DMS114 treated with DMSO at 0.1 percent for 48 hours (cell line): Measurements from ENCODE around the gene NDUFS1.
"Not testable (repeated sequence)": the region's sequence is repeated elsewhere in the genome, so short reads cannot be mapped to it uniquely, and the experiment has no call there.

Experiments used
- DNase-seq: peaks from one replicate; lab custom pipeline; 2025; ENCODE audit not compliant: unreplicated experiment; lab: John Stamatoyannopoulos, UW

NDUFS1 gene

DNA sequence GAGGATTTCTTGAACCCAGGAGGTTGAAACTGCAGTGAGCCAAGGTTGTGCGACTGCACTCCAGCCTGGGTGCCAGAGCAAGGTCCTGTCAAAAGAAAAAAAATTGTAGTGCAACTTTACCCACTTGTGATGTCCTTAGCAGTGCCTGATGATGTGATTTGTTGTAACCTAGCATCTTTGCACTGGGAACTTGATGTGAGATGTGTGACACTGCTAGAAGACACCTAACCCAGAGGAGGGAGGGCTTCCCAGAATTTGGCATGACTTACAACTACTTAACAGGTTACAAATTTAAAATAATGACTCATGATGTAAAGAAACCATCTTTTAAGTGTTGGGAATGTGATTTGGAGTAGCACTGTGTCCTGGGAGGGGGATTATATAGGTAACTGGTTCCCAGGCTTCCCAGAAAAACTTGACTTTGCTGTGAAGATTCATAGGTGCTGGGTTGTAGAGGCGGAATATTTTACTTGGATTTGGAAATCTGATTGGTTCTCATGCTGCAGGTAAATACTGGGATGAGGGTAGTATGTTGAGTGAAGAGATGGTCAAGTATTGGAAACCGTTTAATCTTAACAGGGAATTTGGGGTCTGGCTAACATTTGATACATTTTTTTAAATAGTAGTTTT lies 4.1 kb upstream of the NDUFS1 start:
- DNase-seq, result no peak

DNA sequence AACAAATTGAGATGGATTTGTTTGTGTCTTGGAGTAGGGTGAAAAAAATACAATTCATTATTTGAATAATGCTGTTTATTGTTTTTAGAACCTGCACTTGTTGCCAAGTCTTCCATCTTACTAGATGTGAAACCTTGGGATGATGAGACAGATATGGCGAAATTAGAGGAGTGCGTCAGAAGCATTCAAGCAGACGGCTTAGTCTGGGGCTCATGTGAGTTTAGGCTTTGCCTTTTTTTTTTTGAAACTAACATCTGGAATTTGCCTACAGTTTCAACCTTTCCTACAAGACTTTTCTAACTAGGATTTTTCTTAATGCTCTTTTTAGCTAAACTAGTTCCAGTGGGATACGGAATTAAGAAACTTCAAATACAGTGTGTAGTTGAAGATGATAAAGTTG lies 3.2 kb upstream of the NDUFS1 start:
- not testable (repeated sequence) for DNase-seq

DNA sequence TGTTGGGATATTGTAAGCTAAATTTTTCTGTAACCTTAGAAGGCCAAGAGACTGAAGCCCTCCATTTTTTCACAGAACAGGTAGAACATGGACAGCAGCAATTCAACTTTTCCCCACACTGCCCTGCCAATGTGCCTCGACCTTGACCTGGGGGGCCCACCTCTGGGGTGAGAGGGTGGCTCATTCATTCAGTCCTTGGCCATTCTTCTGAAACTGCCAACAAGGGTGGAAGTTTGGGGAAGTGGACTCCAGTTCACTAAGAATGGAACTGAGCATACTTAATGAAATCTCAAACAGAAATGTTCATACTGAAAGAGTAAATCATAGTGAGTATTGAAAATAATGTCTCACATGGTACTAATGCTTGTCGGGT lies 1.5 kb upstream of the NDUFS1 start:
- DNase-seq, result no peak

DNA sequence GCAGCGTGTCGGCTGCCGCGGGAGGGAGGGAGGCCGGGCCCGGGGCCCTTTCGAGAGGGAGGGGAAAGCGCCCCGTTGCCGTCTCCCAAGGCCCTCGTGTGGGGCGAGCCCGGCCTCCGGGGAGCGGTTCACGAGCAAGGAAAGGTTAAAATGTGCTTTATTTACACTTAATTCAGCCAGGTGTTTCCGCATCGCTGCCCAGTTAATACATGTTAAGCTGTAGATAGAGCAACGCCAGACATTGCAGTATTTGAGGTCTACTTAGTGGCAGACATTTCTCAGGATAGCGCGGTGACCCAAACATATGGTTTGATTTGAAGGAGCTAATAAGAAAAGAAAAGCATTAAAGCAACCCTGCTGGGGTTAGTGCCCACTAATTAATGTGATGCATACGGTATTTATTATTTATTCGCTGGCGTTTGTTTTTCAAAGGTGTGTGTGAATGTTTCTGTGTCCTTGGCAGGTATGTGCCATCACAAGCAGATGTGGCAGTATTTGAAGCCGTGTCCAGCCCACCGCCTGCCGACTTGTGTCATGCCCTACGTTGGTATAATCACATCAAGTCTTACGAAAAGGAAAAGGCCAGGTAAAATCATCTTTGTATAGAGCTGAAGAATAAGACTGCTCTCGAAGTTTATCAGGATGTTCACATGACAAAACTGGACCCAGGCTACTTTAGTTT lies 1.0 kb upstream of the NDUFS1 start:
- no peak for DNase-seq

DNA sequence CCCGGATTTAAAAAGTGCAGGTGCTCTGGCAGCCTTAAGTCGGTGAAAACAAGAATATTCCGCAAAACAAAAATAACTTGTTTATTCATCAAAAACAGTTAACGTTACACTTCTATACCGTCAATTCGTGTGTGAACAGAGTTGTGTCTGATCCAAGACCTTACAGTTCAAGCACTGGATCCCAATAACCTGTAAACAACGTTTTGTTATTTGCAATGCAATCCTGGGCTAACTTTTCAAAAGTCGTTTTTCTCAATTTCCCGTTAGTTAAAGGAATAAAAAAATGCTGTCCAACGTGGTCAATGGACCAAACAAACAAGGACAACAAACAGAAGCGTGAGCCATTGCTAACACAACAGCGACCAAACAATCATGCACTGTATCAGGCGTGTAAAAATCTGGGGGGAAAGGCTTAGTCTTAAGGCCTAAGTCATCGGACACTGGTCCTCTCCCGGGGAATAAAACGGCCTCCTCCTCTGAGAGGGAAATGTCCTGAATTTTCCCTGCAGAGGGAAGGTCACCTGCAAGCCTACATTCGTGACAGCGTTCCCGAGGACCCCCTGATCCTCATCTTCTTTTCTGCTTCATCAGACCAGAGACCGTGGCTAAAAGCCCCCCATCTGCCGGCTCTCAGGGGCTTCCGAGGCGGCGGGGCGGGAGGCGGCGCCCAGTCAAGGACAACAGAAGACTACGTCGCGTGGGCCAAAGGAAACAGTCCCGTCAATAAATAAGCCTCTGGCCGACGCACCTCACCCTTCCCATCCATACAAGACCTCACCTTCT lies 490 bp downstream of the NDUFS1 start:
- DNase-seq, result no peak

DNA sequence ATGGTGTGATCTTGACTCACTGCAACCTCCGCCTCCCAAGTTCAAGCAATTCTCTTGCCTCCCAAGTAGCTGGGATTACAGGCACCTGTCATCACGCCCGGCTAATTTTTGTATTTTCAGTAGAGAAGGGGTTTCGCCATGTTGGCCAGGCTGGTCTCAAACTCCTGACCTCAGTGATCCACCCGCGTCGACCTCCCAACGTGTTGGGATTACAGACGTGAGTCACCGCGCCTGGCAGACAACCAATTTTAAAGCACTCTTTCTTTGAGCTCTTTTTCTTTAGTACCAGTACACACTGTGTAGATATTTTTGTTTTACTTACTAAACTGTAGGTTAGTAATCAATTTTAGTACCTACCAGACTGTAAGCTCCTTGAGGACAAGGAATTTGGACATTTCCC lies 2.2 kb downstream of the NDUFS1 start:
- DNase-seq, result not testable (repeated sequence)

DNA sequence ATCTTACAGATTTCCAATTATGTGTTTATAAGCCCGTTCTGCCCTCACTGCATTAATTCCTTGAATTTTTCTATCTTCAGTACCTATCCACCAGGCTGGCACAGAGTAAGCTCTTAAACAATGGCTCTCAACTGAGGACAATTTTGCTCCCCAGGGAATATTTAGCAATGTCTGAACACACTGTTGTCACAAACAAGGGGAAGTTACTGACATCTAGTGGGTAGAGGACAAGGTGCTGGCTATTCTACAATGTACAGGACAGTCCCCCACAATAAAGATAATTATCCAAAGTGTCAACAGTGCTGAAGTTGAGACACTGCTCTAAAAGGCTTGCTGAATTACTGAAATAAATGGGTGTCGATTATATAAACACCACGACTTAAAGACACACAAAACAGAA lies 5.0 kb downstream of the NDUFS1 start:
- DNase-seq, result no peak

DNA sequence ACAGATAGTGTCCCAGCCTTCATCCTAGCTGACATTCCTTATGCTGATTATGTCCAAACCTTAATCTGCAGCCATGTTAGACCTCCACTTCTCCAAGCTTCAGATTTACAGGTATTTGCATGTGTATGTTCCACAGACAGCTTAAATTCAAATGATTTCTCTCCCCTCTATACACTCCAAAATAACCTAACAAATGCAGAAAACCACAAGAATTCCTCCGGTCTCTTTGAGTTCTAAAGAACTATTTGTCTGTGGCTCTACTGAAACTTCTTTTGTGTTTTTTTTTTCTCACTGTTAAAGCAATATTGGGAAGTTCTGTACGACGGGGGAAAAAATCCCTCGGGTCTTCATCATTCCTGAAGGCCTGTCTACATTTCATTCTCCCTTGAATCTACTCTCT lies 8.6 kb downstream of the NDUFS1 start:
- DNase-seq, result no peak

DNA sequence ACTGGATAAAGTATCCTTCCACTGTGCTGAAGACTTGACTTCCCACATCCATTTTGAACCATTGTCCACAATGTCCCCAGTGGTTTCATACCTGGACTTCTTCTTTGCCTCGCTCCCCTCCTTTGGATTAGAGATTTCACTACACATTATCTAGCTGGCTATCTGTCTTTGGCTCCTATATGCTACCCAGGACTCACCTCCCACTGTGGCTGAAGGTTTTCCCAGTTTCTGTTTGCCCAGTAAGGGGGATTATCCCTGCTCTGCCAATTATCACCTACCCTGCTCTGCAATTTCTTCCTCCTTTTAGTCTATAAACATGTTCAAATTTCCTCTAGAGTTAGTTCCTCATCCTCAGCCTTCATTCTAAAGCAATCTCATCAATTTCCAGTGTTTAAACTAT lies 9.1 kb downstream of the NDUFS1 start:
- DNase-seq, result no peak

DNA sequence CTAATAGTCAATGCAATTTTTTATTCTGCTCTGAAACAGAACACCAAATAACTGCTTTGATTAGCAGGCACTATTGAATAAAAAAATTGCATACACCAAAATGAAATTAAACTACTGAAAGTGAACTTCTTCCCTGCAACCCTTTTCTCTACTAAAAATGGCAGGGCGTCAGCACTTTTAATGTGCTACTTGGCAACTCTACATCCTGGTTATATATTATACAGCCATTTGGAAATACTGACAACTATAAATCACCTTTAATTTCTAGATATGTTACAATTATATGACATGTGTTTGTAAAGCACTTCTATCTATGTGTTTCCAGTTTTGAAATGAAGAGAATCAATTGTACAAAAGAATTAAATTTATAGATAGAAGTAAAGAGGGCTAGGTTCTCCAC lies 9.9 kb downstream of the NDUFS1 start:
- DNase-seq, result no peak

DNA sequence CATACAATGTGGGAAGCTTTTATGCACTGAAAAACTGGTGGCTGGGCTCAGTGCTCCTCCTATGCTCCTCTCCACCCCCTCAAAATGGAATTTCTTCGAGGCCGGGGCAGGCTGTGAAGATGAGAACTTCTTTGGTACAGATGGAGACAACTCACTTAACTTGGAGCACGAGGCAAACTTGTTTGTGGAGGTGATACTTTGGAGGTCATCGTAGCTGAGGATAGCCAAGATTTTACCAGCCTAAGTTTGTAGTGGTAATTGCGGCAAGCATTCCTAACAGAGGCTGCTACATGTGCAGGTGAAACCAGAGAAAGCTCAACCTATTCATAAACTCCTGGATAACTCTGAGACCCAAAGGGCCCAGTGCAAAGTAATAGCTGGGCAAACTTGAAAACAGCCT lies 13.6 kb downstream of the NDUFS1 start:
- no peak for DNase-seq

DNA sequence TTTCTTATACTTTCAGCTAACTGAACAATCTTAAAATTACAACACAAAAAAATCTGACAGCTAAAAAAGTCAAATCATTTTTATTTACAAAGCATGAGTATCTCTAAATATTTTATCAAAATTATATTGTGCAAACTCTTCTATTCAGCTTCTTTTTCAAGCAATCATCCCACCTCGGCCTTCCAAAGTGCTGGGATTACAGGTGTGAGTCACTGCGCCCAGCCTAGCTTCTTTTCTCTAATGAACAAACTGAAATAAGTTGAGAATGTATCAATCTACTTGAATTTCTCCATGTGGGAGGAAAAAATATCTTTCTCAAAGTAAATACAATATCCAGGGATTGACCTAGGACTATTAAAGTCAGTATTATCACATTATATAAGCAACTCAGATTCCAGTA lies 14.9 kb downstream of the NDUFS1 start:
- no peak for DNase-seq

DNA sequence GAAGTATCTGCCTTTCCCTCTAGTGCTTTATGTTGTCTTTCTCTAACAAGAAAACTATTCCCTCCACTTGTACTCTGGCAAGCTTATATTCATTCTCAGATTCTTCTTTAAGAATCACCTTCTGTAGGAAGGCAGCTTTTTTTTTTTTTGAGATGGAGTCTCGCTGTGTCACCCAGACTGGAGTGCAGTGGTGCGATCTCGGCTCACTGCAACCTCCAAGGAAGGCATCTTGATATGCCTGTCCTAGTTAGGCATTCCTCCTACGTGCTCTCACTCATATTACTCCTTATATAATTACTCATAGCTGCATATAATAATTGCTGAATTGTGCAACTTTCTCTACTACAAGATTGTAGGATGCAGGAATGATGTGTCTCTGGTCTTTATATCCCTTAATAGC lies 15.8 kb downstream of the NDUFS1 start:
- no peak for DNase-seq

DNA sequence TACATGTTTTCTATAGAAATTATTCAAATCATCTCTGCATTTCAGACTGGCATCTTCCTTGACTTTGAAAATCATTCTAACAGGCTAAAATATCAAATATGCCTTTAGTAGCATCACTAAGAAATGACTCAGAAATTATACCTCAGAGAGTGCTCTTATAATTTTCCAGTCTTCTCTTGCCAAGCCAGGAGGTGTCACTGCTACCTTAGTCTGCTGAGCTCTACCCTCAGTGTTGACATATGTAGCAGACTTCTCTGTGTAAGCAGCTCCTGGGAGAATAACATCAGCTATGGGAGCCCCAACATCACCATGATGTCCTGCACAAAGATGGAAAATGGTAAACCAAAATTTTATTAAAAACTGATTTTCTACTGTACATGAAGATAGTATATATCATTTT lies 31.6 kb downstream of the NDUFS1 start:
- peak; percentile 9 for DNase-seq

DNA sequence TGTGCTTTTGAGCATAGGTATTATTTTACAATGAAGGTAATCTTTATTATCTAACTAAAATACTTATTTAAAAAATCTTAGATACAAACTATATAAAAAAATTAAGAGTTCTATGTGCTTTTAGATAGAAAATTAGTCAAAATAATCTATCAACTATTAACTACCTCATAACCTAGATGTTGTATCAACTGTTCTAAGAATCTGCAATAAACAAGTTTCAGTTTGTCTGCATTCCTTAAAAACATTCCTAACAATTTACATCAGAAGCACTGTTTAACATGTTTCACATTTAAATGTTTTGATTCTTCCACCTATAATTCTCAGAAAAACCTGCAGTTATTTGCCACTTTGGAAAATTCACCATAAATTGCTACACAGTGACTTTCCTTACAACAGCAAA lies 33.3 kb downstream of the NDUFS1 start:
- DNase-seq, result no peak

DNA sequence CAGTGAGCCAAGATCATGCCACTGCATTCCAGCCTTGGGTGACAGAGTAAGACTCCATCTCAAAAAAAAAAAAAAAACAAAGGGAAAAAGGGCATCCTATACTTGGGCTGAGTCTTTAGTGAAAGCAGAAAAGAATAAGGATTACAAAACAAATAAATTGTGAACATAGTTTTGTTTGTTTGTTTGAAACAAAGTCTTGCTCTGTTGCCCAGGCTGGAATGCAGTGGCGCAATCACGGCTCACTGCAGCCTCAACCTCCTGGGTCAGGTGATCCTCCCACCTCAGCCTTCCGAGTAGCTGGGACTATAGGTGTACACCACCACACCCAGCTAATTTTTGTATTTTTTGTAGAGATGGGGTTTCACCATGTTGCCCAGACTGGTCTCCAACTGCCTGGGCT lies 36.7 kb downstream of the NDUFS1 start:
- DNase-seq, result not testable (repeated sequence)

DNA sequence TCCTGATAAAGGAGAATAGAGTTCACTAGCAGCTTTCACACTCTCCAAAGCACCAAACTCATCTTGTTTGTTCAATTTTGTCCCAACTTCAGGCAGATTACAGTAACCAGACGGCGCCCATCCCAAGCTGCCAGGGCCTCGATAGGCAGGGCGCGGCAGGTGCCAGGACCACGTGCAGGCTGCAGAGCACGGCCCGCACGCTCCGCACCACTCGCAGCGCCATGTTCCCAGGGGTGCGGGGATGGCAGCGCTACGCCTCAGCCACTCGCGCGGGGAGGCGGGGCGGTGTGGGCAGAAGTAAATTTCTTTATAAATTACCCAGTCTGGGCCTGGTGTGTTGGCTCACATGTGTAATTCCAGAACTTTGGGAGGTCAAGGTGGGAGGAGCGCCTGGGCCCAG lies 43.0 kb downstream of the NDUFS1 start:
- no peak for DNase-seq

DNA sequence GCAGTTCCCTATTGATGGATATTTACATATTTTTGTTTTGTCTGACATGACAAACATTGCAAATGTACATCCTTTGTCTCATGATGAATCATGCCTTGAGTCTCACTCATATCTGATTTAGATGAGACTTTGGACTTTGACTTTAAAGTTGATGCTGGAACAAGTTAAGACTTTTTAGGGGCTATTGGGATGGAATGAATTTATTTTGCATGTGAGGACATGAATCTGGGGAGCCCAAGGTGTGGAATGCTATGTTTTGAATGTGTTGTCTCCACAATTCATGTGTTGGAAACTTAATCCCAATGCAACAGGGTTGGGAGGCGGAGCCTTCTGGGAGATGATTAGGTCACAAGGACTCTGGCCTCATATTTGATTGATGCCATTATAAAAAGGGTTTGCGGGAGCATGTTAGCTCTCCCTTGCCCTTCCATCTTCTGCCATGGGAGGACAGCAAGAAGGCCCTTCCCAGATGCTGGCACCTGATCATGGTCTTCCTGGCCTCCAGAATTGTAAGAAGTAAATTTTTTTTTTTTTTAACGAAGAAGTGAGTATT lies 44.1 kb downstream of the NDUFS1 start:
- no peak for DNase-seq

DNA sequence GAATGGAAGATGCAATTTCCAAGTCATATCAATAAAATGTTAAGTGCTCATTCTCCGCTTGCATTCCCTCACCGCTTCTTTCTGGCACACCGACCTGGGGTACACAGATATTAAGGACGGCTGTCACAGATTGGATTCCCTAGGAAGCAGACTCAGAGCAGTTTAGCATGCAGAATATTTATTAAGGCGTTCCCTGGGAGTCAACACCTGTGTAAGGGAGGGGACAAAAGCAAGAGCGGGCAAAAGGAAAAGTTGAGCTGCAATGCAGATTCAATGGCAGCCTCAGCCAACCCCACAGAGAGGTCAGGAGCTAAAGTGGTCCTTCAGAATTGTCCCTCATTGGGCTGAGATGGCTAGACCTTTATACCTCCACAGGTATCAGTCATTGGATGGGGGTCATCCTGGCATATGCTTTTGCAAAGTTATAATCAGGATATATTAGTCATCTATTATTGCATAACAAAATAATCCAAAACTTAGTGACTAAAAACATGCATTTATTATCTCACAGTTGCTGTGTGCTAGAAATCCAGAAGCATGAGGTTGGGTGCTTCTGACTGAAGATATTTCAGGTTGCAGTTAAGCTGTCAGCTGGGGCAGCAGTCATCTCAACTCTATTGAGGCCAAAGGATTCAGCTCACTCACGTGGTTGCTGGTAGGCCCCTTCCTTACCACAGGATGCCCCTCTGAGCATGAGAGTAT lies 46.2 kb downstream of the NDUFS1 start:
- no peak for DNase-seq

DNA sequence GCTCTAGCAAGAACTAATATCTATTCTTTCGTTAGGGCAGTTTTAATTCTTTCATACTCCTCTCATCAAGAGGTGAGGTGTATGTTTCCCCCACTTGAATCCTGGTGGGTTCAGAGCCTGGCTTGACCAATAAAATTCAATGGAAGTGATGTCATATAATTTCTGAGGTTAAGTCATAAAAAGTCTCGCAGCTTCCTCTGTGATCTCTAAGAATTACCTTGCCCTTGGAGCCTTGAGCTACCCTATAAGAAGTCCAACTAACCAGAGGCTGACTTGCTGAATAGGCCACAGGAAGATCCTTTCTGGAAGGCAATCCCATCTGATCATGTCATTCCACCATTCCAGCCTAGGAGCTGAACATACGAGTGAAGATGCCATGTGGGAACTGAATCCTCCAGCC lies 47.1 kb downstream of the NDUFS1 start:
- no peak for DNase-seq

DNA sequence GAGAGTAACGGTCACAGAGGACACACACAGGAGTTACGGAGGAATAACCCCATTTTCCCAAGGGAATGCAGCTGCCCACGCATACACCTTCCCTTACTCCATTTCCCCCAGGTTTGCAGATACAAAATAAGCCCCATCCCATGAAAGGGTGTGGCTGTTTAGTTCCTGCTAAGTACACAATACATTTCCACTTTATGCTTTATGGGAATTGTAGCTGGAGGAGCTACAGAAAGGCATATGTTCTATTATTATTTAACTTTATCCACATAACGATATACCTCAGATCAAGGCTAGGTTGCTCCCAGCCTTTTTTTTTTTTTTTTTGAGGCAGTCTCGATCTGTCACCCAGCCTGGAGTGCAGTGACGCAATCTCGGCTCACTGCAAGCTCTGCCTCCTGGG lies 50.5 kb downstream of the NDUFS1 start:
- no peak for DNase-seq

DNA sequence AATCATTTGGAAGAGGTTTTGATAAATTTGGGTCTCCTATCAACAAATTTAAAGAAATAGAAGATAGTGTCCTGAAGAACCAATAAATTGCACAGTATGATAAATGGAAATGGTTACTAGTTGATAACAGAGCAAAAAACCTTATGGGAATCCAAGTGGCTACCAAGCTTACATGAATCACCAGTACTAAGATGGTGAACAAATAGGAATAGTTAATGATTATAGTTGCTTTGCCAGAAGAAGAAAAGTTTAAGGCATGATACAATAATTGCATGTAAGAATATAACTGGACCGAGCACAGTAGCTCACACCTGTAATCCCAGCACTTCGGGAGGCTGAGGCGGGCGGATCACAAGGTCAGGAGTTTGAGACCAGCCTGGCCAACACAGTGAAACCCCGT lies 53.7 kb downstream of the NDUFS1 start:
- no peak for DNase-seq
